HG02970 (cell line): ENCODE data around the gene ZFHX3.

ENCODE experiments used
- ATAC-seq: cut with Tn5 transposase; IDR thresholded peaks from one replicate; pipeline ENCODE4 v1.9.1; 2021; ENCODE audit warnings: mild to moderate bottlenecking, moderate library complexity, moderate number of reproducible peaks; ENCODE audit not compliant: unreplicated experiment, low FRiP score

The ZFHX3 gene

DNA sequence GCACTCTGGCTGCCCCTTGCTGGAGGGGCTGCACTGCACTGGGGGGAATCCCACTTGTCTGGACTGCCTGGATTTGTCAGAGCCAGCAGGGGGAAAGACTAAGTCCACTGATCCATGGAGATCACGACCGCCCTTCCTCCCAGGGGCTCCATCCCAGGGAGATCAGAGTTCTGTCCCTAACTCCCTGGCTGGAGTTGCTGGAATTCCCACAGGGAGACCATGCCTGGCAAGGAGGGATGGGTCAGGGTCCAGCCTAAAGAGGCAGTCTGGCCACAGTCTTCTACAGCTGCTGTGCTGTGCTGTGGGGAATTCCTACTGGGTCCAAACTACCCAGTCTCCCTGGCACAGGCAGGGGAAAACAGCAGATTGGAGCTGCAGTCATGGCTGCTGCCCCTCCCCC lies 311.9 kb downstream of the ZFHX3 start:
- ATAC-seq = no peak
